K562 (cell line): ENCODE measurements around the gene CFD. TPM values are rescaled to one million over a fixed set of nuclear protein-coding genes. Genes with fewer than 3 reads are reported as not detected.
A peak's percentile ranks its signal among the peaks of the same experiment; 100 is the strongest.

Experiments
- ATAC-seq: fragments of 200-7000 bp; cut with Tn5 transposase; 3 replicates; pipeline ENCODE4 v1.9.1; 2020; ENCODE audit warnings: moderate library complexity
- BruUV-seq: library from RNA; stranded (reverse); fragments of 400-500 nt; replicated peaks from 2 replicates; lab custom pipeline; 2021; lab: Mats Ljungman, UMichigan
- CTCF ChIA-PET: fragments of 300-600 bp; formaldehyde crosslinking; extraction: SDS; loops from one replicate; lab custom pipeline; 2021; ENCODE audit warnings: low intra/inter-chr PET ratio; lab: Yijun Ruan, JAX
- POLR2A ChIA-PET: fragments of 300-600, 350-650 bp; sonication (Branson Sonifier 250); formaldehyde crosslinking; extraction: SDS; loops from one replicate; lab custom pipeline; 2021; ENCODE audit warnings: antibody characterized with exemption, inconsistent platforms; lab: Yijun Ruan, JAX
- DNase-seq, 4 experiments: peaks; one replicate each; pipeline versions ENCODE4 v3.0.0 to v3.0.0-alpha.2; 2011 to 2018; ENCODE audit warnings: low spot score in 3 of 4, mixed read lengths in 3 of 4; ENCODE audit errors: extremely low read depth in 1 of 4
- FAIRE-seq: peaks from 2 replicates; lab custom pipeline; 2011; peaks lifted over from hg19 to GRCh38; lab: Jason Lieb, UNC
- H2AFZ ChIP-seq: 2 replicates; pipeline ENCODE4 v1.6.0; 2011; ENCODE audit warnings: low read depth, low read length, control low read depth, inconsistent platforms
- H3K27ac ChIP-seq: fragments of 200-600 bp; 3 replicates; pipeline ENCODE4 v1.8.0; 2011; ENCODE audit warnings: low read depth, mild to moderate bottlenecking, control low read depth, inconsistent platforms, low read length, moderate library complexity, mixed read lengths; ENCODE audit errors: extremely low read depth
- H3K27me3 ChIP-seq, 2 experiments: fragments of 300-600 bp in 1 of 2; 2 replicates in 1 of 2; 3 replicates in 1 of 2; pipeline versions ENCODE4 v1.6.0 to v1.8.0; 2011; ENCODE audit warnings: inconsistent platforms in 2 of 2, low read length in 2 of 2, mild to moderate bottlenecking in 1 of 2, mixed read lengths in 1 of 2, moderate library complexity in 1 of 2; ENCODE audit not compliant: control insufficient read depth in 2 of 2, insufficient read depth in 2 of 2
- H3K36me3 ChIP-seq: fragments of 300-600 bp; 3 replicates; pipeline ENCODE4 v1.8.0; 2011; ENCODE audit warnings: mild to moderate bottlenecking, low read length, inconsistent platforms; ENCODE audit not compliant: control insufficient read depth, insufficient read depth
- H3K4me1 ChIP-seq, 2 experiments: fragments of 200-600 bp in 1 of 2; replicated peaks in 1 of 2; 2 replicates in 1 of 2; 3 replicates in 1 of 2; pipeline versions ENCODE4 v1.5.1 to v1.8.0; 2011; ENCODE audit warnings: inconsistent platforms in 2 of 2, low read length in 2 of 2, mild to moderate bottlenecking in 1 of 2, mixed read lengths in 1 of 2, moderate library complexity in 1 of 2; ENCODE audit not compliant: control insufficient read depth in 2 of 2, insufficient read depth in 2 of 2
- H3K4me2 ChIP-seq: 2 replicates; pipeline ENCODE4 v1.6.1; 2011; ENCODE audit warnings: low read length, control low read depth, inconsistent platforms, mixed read lengths; ENCODE audit not compliant: insufficient read depth
- H3K4me3 ChIP-seq: fragments of 200-600 bp; sonication (generic), shearing (Covaris generic); 2 replicates; pipeline ENCODE4 v1.5.1; 2016; ENCODE audit warnings: control low read depth, inconsistent platforms
- H3K79me2 ChIP-seq: fragments of 200-600 bp; 3 replicates; pipeline ENCODE4 v1.8.0; 2011; ENCODE audit warnings: low read length, inconsistent platforms; ENCODE audit not compliant: control insufficient read depth, insufficient read depth
- H3K9ac ChIP-seq, 2 experiments: 2 replicates each; pipeline versions ENCODE4 v1.6.0 to v1.6.1; 2011; ENCODE audit warnings: low read depth in 2 of 2, low read length in 2 of 2, control low read depth in 1 of 2, inconsistent platforms in 1 of 2, mild to moderate bottlenecking in 1 of 2, mixed read lengths in 1 of 2; ENCODE audit not compliant: insufficient read depth in 1 of 2
- H3K9me1 ChIP-seq: one replicate; pipeline ENCODE4 v1.6.0; 2011; ENCODE audit warnings: inconsistent platforms, mild to moderate bottlenecking, low read length, moderate library complexity; ENCODE audit not compliant: control insufficient read depth, insufficient read depth
- H3K9me3 ChIP-seq: replicated peaks from 2 replicates; pipeline ENCODE4 v1.5.1; 2011; ENCODE audit warnings: low read depth, low read length, inconsistent platforms; ENCODE audit not compliant: control insufficient read depth, insufficient read depth
- H4K20me1 ChIP-seq: replicated peaks from 2 replicates; pipeline ENCODE4 v1.6.1; 2011; ENCODE audit warnings: low read length, inconsistent platforms, mixed read lengths; ENCODE audit not compliant: control insufficient read depth, insufficient read depth
- CHAMP1 ChIP-seq: fragments of 450-650 bp; IDR thresholded peaks from 2 replicates; pipeline ENCODE4 v1.6.1; 2016; ENCODE audit warnings: mild to moderate bottlenecking
- L3MBTL2 ChIP-seq: fragments of 450-650 bp; IDR thresholded peaks from 2 replicates; pipeline ENCODE4 v1.6.1; 2016; ENCODE audit warnings: mild to moderate bottlenecking, moderate library complexity
- MBD1 ChIP-seq: fragments of 250-450 bp; sonication (Bioruptor Pico); IDR thresholded peaks from 2 replicates; pipeline ENCODE4 v1.8.0; 2022; ENCODE audit warnings: inconsistent platforms
- TRIM24 ChIP-seq, 2 experiments: fragments of 450-650 bp; IDR thresholded peaks; 2 replicates each; pipeline ENCODE4 v1.6.1; 2016
- ZBTB7A ChIP-seq: IDR thresholded peaks from 2 replicates; pipeline ENCODE4 v1.6.1; 2011; ENCODE audit warnings: low read depth, mild to moderate bottlenecking, low read length, moderate library complexity, borderline replicate concordance; ENCODE audit not compliant: control insufficient read depth
- ZNF696 ChIP-seq: fragments of 250-450 bp; sonication (Bioruptor Pico); conservative IDR thresholded peaks from 2 replicates; pipeline ENCODE4 v1.4.0; 2020; ENCODE audit warnings: mild to moderate bottlenecking, moderate library complexity
- ZSCAN29 ChIP-seq: fragments of 450-650 bp; IDR thresholded peaks from 2 replicates; pipeline ENCODE4 v1.6.1; 2017
- WGBS: fragments of 100-300 bp; shearing (Covaris generic); methylation state at CpG from one replicate; pipeline ENCODE4 v1.1.6; 2016; ENCODE audit warnings: low coverage, mixed read lengths; ENCODE audit not compliant: insufficient coverage; ENCODE audit errors: missing lambda C conversion rate; 5-methylcytosine and 5-hydroxymethylcytosine counted together
- in situ Hi-C: fragments of 300-500 bp; cut with MboI; formaldehyde crosslinking; loops from 4 replicates; pipeline ENCODE4 v1.15.0; 2018; ENCODE audit warnings: inconsistent platforms, mixed read lengths
- intact Hi-C: fragments of 100-400 bp; cut with micrococcal nuclease; formaldehyde crosslinking; loops from 2 replicates; pipeline ENCODE4 v1.14.2; 2022
- polyA plus RNA-seq, 8 experiments: library from polyadenylated mRNA; depleted of rRNA in 4 of 8; stranded (reverse) in 5 of 8; unstranded in 3 of 8; fragments of >200 nt; fragmentation: Nextera tagmentation in 2 of 8; fragmentation: Illumina TruSeq in 1 of 8; extraction: Ambion mirVana in 2 of 8; extraction: Trizol in 1 of 8; gene quantifications; 2 replicates each; pipeline versions ENCODE4 v1.2.1 to v1.2.3, GENCODE V29; 2011 to 2014; ENCODE audit warnings: inconsistent platforms in 1 of 8, missing spikeins in 1 of 8
- total RNA-seq, 7 experiments: library from RNA; depleted of rRNA in 6 of 7; stranded (reverse); fragments of >200 nt in 6 of 7; fragmentation: Illumina TruSeq in 2 of 7; extraction: Trizol in 2 of 7; gene quantifications; 2 replicates each; pipeline versions ENCODE4 v1.2.1 to v1.2.3, GENCODE V29; 2011 to 2021; ENCODE audit warnings: low replicate concordance in 1 of 7

CFD gene
- total and polyA plus RNA-seq, 9 of the 15 experiments (the other 6 are each of a cell fraction or from before 2014, with no cell fraction given) = 0.52 to 59.4 (median 7.6) TPM

- no peak for TF ChIP-seq ZSCAN29
- TF ChIP-seq ZBTB7A = 0 out of 2 replicates have a peak, but pooled peaks have one; percentile 29
- TF ChIP-seq, all 486 proteins: peak for 1
- no peaks in the 10 kb centered on the region for H3K9me3 ChIP-seq
- 81% methylated on average over 40 of the region's 55 CpGs for WGBS
- BruUV-seq = no TSS peak
- H3K79me2 ChIP-seq = no peaks in the 10 kb centered on the region
- CTCF ChIA-PET = no interaction called here
- peaks cover 5 to 54% of the 10 kb centered on the region in 2 experiments; a peak in 3 of 5 replicates for H3K4me1 ChIP-seq
- H3K9ac ChIP-seq = peak within 1 kb of the TSS in 1 of 2 experiments; percentile 45; a peak in 1 of 4 replicates
- H3K27ac ChIP-seq = no peak within 1 kb of the TSS
- no peaks in the 10 kb centered on the region for H3K27me3 ChIP-seq
- FAIRE-seq (no peak), ATAC-seq (no peak), DNase-seq (no peak)
- H3K9me1 ChIP-seq = no peaks in the 10 kb centered on the region
- intact Hi-C loops = no loop called here
- in situ Hi-C loops = no loop called here
- POLR2A ChIA-PET = no interaction called here
- H3K4me3 ChIP-seq = no peak within 1 kb of the TSS
- H3K36me3 ChIP-seq = no peaks in the 10 kb centered on the region
- no peak within 1 kb of the TSS for H3K4me2 ChIP-seq
- H2AFZ ChIP-seq = no peak within 1 kb of the TSS
- H4K20me1 ChIP-seq = no peaks in the 10 kb centered on the region
Observed at GRCh38 chr19:852136-853013, 7.1 kb upstream of the CFD start, which contains the start of gene ELANE. Gene ELANE (plus strand): TSS chr19:852303. CDS start chr19:852329, 26 bp downstream.

GRCh38 chr19:853014-853585 lies 6.4 kb upstream of the CFD start:
- Histone ChIP-seq H3K9ac (no peak overlapping the region), H4K20me1 (no peaks in the 10 kb centered on the region), H3K4me2 (no peak overlapping the region), H3K36me3 (no peaks in the 10 kb centered on the region), H3K9me3 (no peaks in the 10 kb centered on the region), H3K4me3 (no peak overlapping the region), H3K9me1 (no peaks in the 10 kb centered on the region), H3K79me2 (no peaks in the 10 kb centered on the region), H3K27me3 (no peaks in the 10 kb centered on the region), H2AFZ (no peak overlapping the region), H3K4me1 (peaks cover 5 to 47% of the 10 kb centered on the region in 2 experiments; a peak in 3 of 5 replicates), H3K27ac (no peak overlapping the region)
- WGBS = 90% methylated on average over 12 of the region's 67 CpGs
- no TSS peak for BruUV-seq
- DNase-seq (no peak), ATAC-seq (no peak), FAIRE-seq (no peak)
- POLR2A ChIA-PET = no interaction called here
- intact Hi-C loops (no loop called here), in situ Hi-C loops (no loop called here)
- CTCF ChIA-PET = no interaction called here
- TF ChIP-seq ZNF696 (CRISPR knock-in tag) (no peak), TRIM24 (IDR thresholded peaks at IDR 0.05) (no peak), L3MBTL2 (no peak), MBD1 (no peak), CHAMP1 (no peak)
